H1 (cell line): ENCODE results near the gene CEP97.
"Not testable (repeated sequence)": the region's sequence is repeated elsewhere in the genome, so short reads cannot be mapped to it uniquely, and the experiment has no call there.

Experiments used
- EZH2 ChIP-seq: fragments of 200-600 bp; sonication (generic); IDR thresholded peaks from 2 replicates; pipeline ENCODE4 v1.7.1; 2012; ENCODE audit warnings: low read depth, mild to moderate bottlenecking, moderate library complexity, low read length, inconsistent platforms; ENCODE audit not compliant: severe bottlenecking
- GTF2F1 ChIP-seq: IDR thresholded peaks from 2 replicates; pipeline ENCODE4 v1.6.1; 2012; ENCODE audit warnings: low read depth, low read length, improper control_type of control experiment, borderline replicate concordance
- JUND ChIP-seq: IDR thresholded peaks from 2 replicates; pipeline ENCODE4 v1.6.1; 2011; ENCODE audit warnings: mild to moderate bottlenecking, improper control_type of control experiment, low read length
- MAFK ChIP-seq: IDR thresholded peaks from 2 replicates; pipeline ENCODE4 v1.6.1; 2012; ENCODE audit warnings: low read depth, mild to moderate bottlenecking, improper control_type of control experiment, low read length
- POLR2A ChIP-seq, 2 experiments: IDR thresholded peaks; 1 replicate in 1 of 2; 2 replicates in 1 of 2; pipeline ENCODE4 v1.6.1; 2011; ENCODE audit warnings: low read depth in 2 of 2, low read length in 2 of 2, mild to moderate bottlenecking in 2 of 2; ENCODE audit errors: control extremely low read depth in 1 of 2
- POLR2AphosphoS5 ChIP-seq: IDR thresholded peaks from 2 replicates; pipeline ENCODE4 v1.6.1; 2011; ENCODE audit warnings: low read depth, low read length
- TCF12 ChIP-seq: IDR thresholded peaks from 2 replicates; pipeline ENCODE4 v1.6.1; 2011; ENCODE audit warnings: low read depth, mild to moderate bottlenecking, low read length
- TF ChIP-seq, protein P1 (sequence below), 3 experiments: IDR thresholded peaks; 1 replicate in 2 of 3; 2 replicates in 1 of 3; pipeline versions ENCODE4 v1.5.1 to v1.6.1; 2011; ENCODE audit warnings: low read length in 3 of 3, mild to moderate bottlenecking in 3 of 3, inconsistent platforms in 2 of 3, low read depth in 1 of 3, moderate library complexity in 1 of 3; ENCODE audit not compliant: insufficient read depth in 1 of 3; ENCODE audit errors: control extremely low read depth in 1 of 3
- TF ChIP-seq, protein P2 (sequence below): IDR thresholded peaks from 2 replicates; pipeline ENCODE4 v1.6.1; 2011; ENCODE audit warnings: low read depth, mild to moderate bottlenecking, low read length; ENCODE audit not compliant: insufficient read depth
- TF ChIP-seq, protein P3 (sequence below): IDR thresholded peaks from 2 replicates; pipeline ENCODE4 v1.6.1; 2011; ENCODE audit warnings: low read length, improper control_type of control experiment

DNA sequence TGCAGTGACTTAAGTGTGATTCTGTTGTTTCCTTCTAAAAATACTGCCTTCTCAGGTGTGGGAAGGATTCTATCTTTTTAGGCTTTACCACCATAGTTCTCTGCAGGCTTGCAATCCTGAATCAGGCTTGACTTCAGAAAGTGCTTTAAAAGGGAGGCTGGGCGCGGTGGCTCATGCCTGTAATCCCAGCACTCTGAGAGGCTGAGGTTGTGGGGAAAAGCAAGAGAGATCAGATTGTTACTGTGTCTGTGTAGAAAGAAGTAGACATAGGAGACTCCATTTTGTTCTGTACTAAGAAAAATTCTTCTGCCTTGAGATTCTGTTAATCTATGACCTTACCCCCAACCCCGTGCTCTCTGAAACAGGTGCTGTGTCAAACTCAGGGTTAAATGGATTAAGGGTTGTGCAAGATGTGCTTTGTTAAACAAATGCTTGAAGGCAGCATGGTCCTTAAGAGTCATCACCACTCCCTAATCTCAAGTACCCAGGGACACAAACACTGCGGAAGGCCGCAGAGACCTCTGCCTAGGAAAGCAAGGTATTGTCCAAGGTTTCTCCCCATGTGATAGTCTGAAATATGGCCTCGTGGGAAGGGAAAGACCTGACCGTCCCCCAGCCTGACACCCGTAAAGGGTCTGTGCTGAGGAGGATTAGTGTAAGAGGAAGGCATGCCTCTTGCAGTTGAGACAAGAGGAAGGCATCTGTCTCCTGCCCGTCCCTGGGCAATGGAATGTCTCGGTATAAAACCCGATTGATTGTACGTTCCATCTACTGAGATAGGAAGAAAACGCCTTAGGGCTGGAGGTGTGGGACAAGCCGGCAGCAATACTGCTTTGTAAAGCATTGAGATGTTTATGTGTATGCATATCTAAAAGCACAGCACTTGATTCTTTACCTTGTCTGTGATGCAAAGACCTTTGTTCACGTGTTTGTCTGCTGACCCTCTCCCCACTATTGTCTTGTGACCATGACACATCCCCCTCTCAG, 32.4 kb upstream of the CEP97 start:
- TF ChIP-seq, protein P1, sequence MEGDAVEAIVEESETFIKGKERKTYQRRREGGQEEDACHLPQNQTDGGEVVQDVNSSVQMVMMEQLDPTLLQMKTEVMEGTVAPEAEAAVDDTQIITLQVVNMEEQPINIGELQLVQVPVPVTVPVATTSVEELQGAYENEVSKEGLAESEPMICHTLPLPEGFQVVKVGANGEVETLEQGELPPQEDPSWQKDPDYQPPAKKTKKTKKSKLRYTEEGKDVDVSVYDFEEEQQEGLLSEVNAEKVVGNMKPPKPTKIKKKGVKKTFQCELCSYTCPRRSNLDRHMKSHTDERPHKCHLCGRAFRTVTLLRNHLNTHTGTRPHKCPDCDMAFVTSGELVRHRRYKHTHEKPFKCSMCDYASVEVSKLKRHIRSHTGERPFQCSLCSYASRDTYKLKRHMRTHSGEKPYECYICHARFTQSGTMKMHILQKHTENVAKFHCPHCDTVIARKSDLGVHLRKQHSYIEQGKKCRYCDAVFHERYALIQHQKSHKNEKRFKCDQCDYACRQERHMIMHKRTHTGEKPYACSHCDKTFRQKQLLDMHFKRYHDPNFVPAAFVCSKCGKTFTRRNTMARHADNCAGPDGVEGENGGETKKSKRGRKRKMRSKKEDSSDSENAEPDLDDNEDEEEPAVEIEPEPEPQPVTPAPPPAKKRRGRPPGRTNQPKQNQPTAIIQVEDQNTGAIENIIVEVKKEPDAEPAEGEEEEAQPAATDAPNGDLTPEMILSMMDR (IDR thresholded peaks at IDR 0.05; ENCODE audit: control extremely low read depth in 1 of 3, insufficient read depth in 1 of 3, low read depth in 1 of 3, low read length in 3 of 3): not testable (repeated sequence)
- TF ChIP-seq GTF2F1; TCF12; JUND; POLR2AphosphoS5; MAFK; POLR2A (IDR thresholded peaks at IDR 0.05; ENCODE audit: control extremely low read depth in 1 of 2, low read depth in 2 of 2, low read length in 2 of 2); EZH2: not testable (repeated sequence)
- TF ChIP-seq, protein P2, sequence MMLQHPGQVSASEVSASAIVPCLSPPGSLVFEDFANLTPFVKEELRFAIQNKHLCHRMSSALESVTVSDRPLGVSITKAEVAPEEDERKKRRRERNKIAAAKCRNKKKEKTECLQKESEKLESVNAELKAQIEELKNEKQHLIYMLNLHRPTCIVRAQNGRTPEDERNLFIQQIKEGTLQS: not testable (repeated sequence)
- TF ChIP-seq, protein P3, sequence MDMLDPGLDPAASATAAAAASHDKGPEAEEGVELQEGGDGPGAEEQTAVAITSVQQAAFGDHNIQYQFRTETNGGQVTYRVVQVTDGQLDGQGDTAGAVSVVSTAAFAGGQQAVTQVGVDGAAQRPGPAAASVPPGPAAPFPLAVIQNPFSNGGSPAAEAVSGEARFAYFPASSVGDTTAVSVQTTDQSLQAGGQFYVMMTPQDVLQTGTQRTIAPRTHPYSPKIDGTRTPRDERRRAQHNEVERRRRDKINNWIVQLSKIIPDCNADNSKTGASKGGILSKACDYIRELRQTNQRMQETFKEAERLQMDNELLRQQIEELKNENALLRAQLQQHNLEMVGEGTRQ: not testable (repeated sequence)
